SK-N-MC (cell line): ENCODE results near the gene PTPRF.

Experiments
- DNase-seq: peaks from one replicate; pipeline ENCODE4 v3.0.0-alpha.2; 2011; ENCODE audit warnings: low read depth, low spot score
- H3K27ac ChIP-seq: fragments of 200-600 bp; sonication (generic); 2 replicates; pipeline ENCODE4 v1.5.1; 2016; ENCODE audit warnings: mixed run types
- H3K36me3 ChIP-seq: fragments of 200-600 bp; sonication (generic); 2 replicates; pipeline ENCODE4 v1.6.1; 2017; ENCODE audit warnings: antibody characterized with exemption, low read length, mixed read lengths; ENCODE audit not compliant: insufficient read depth
- H3K4me3 ChIP-seq: fragments of 200-600 bp; sonication (generic); 2 replicates; pipeline ENCODE4 v1.5.1; 2016
- H3K9ac ChIP-seq: fragments of 200-600 bp; sonication (generic); 2 replicates; pipeline ENCODE4 v1.8.0; 2017; ENCODE audit warnings: mixed run types, mixed read lengths; ENCODE audit not compliant: insufficient read length
- H3K9me3 ChIP-seq: fragments of 200-600 bp; sonication (generic); 2 replicates; pipeline ENCODE4 v1.6.1; 2017; ENCODE audit warnings: low read depth, mild to moderate bottlenecking, antibody characterized with exemption, low read length, moderate library complexity, mixed read lengths
- EZH2 ChIP-seq: fragments of 200-600 bp; sonication (generic); IDR thresholded peaks from one replicate; pipeline ENCODE4 v1.6.1; 2017; ENCODE audit warnings: antibody characterized with exemption
- FOXP2 ChIP-seq: optimal IDR thresholded peaks from 2 replicates; pipeline ENCODE3; 2011; ENCODE audit warnings: mild to moderate bottlenecking, moderate library complexity; ENCODE audit not compliant: insufficient read depth; ENCODE audit errors: extremely low read length, control extremely low read depth
- POLR2AphosphoS5 ChIP-seq: IDR thresholded peaks from 2 replicates; pipeline ENCODE4 v1.6.1; 2012; ENCODE audit warnings: mild to moderate bottlenecking, low read depth, low read length, borderline replicate concordance

The PTPRF gene

GRCh38 chr1:43600033-43601020, 69.6 kb downstream of the PTPRF start:
- H3K4me3 ChIP-seq = no peak overlapping the region
- no peak for DNase-seq
- H3K9ac ChIP-seq = no peak overlapping the region
- no peaks in the 10 kb centered on the region for H3K9me3 ChIP-seq
- TF ChIP-seq FOXP2 = no peak
- no peak for TF ChIP-seq POLR2AphosphoS5
- no peak for TF ChIP-seq EZH2
- peaks cover 19% of the 10 kb centered on the region; the same call in 1 of the 2 replicates for H3K36me3 ChIP-seq
- no peak overlapping the region for H3K27ac ChIP-seq

GRCh38 chr1:43602990-43603389, 72.3 kb downstream of the PTPRF start:
- DNase-seq = no peak
- no peak overlapping the region for H3K4me3 ChIP-seq
- H3K9me3 ChIP-seq = no peaks in the 10 kb centered on the region
- H3K9ac ChIP-seq = no peak overlapping the region
- TF ChIP-seq EZH2 = no peak
- no peak for TF ChIP-seq FOXP2
- TF ChIP-seq POLR2AphosphoS5 = no peak
- no peak overlapping the region for H3K27ac ChIP-seq
- peaks cover 38% of the 10 kb centered on the region; the same call in 1 of the 2 replicates for H3K36me3 ChIP-seq

GRCh38 chr1:43604192-43604591, 73.5 kb downstream of the PTPRF start:
- no peaks in the 10 kb centered on the region for H3K9me3 ChIP-seq
- no peak overlapping the region for H3K9ac ChIP-seq
- peaks cover 39% of the 10 kb centered on the region; the same call in 1 of the 2 replicates for H3K36me3 ChIP-seq
- DNase-seq = no peak
- no peak overlapping the region for H3K27ac ChIP-seq
- H3K4me3 ChIP-seq = no peak overlapping the region
- TF ChIP-seq EZH2 (no peak), POLR2AphosphoS5 (no peak), FOXP2 (no peak)

GRCh38 chr1:43605157-43605556, 74.5 kb downstream of the PTPRF start:
- no peak overlapping the region for H3K4me3 ChIP-seq
- H3K9me3 ChIP-seq = no peaks in the 10 kb centered on the region
- no peak overlapping the region for H3K27ac ChIP-seq
- no peak overlapping the region for H3K9ac ChIP-seq
- peaks cover 47% of the 10 kb centered on the region; the same call in 1 of the 2 replicates for H3K36me3 ChIP-seq
- no peak for DNase-seq
- TF ChIP-seq EZH2 (no peak), POLR2AphosphoS5 (no peak), FOXP2 (no peak)

GRCh38 chr1:43605766-43606165, 75.1 kb downstream of the PTPRF start:
- no peak for TF ChIP-seq POLR2AphosphoS5
- no peak for TF ChIP-seq EZH2
- no peak for TF ChIP-seq FOXP2
- no peaks in the 10 kb centered on the region for H3K9me3 ChIP-seq
- no peak overlapping the region for H3K9ac ChIP-seq
- H3K4me3 ChIP-seq = no peak overlapping the region
- no peak for DNase-seq
- no peak overlapping the region for H3K27ac ChIP-seq
- H3K36me3 ChIP-seq = peaks cover 49% of the 10 kb centered on the region; the same call in 1 of the 2 replicates

GRCh38 chr1:43606624-43607023, 75.9 kb downstream of the PTPRF start:
- Histone ChIP-seq H3K9me3 (no peaks in the 10 kb centered on the region), H3K27ac (no peak overlapping the region), H3K4me3 (no peak overlapping the region), H3K9ac (no peak overlapping the region), H3K36me3 (peaks cover 55% of the 10 kb centered on the region; the same call in 1 of the 2 replicates)
- no peak for TF ChIP-seq POLR2AphosphoS5
- TF ChIP-seq FOXP2 = no peak
- TF ChIP-seq EZH2 = no peak
- no peak for DNase-seq

- peaks cover 59% of the 10 kb centered on the region; the same call in 1 of the 2 replicates for H3K36me3 ChIP-seq
- TF ChIP-seq FOXP2 (no peak), POLR2AphosphoS5 (no peak), EZH2 (no peak)
- no peak overlapping the region for H3K4me3 ChIP-seq
- no peak overlapping the region for H3K9ac ChIP-seq
- no peak for DNase-seq
- no peak overlapping the region for H3K27ac ChIP-seq
- H3K9me3 ChIP-seq = no peaks in the 10 kb centered on the region
Measured at GRCh38 chr1:43608827-43609226, 78.1 kb downstream of the PTPRF start.

- H3K36me3 ChIP-seq = peaks cover 49% of the 10 kb centered on the region; the same call in 1 of the 2 replicates
- no peaks in the 10 kb centered on the region for H3K9me3 ChIP-seq
- no peak overlapping the region for H3K4me3 ChIP-seq
- H3K27ac ChIP-seq = no peak overlapping the region
- H3K9ac ChIP-seq = no peak overlapping the region
- DNase-seq = no peak
- TF ChIP-seq EZH2 = no peak
Measured at GRCh38 chr1:43610339-43610738, 79.7 kb downstream of the PTPRF start.

- H3K9me3 ChIP-seq = no peaks in the 10 kb centered on the region
- H3K36me3 ChIP-seq = peaks cover 41% of the 10 kb centered on the region; the same call in 1 of the 2 replicates
- H3K4me3 ChIP-seq = no peak overlapping the region
- H3K27ac ChIP-seq = no peak overlapping the region
- no peak for DNase-seq
- TF ChIP-seq EZH2 (no peak), POLR2AphosphoS5 (no peak), FOXP2 (no peak)
- no peak overlapping the region for H3K9ac ChIP-seq
Measured at GRCh38 chr1:43611950-43612349, 81.3 kb downstream of the PTPRF start.
